Peyer's patch (tissue), 4 donors: ENCODE measurements around the gene APLNR. TPM values are rescaled to one million over a fixed set of nuclear protein-coding genes. Genes with fewer than 3 reads are reported as not detected.

Experiments
- DNase-seq, 3 donors: peaks; one replicate each; pipeline ENCODE4 v3.0.0-alpha.2; 2017 to 2019
- H3K27ac ChIP-seq, 4 donors: fragments of 200-600 bp; sonication (generic); one replicate each; pipeline ENCODE4 v1.5.1; 2016 to 2019
- H3K27me3 ChIP-seq, 2 donors: fragments of 200-600 bp; sonication (generic); one replicate each; pipeline ENCODE4 v1.5.1; 2019
- H3K36me3 ChIP-seq, 3 donors: fragments of 200-600 bp; sonication (generic); one replicate each; pipeline ENCODE4 v1.5.1; 2016 to 2019
- H3K4me1 ChIP-seq, 4 donors: fragments of 200-600 bp; sonication (generic); one replicate each; pipeline ENCODE4 v1.5.1; 2016 to 2019
- H3K4me3 ChIP-seq, 4 donors: fragments of 200-600 bp; sonication (generic); 1 replicate in 3 of 4; 2 replicates in 1 of 4; pipeline ENCODE4 v1.5.1; 2016 to 2019; ENCODE audit warnings: mild to moderate bottlenecking in 1 of 4
- H3K9me3 ChIP-seq, 4 donors: fragments of 200-600 bp; sonication (generic); one replicate each; pipeline ENCODE4 v1.5.1; 2016 to 2019; ENCODE audit warnings: mild to moderate bottlenecking in 1 of 4
- CTCF ChIP-seq, 6 experiments: fragments of 450-650 bp in 4 of 6; fragments of 200-600 bp in 2 of 6; sonication (generic) in 1 of 6; IDR thresholded peaks; one replicate each; pipeline ENCODE4 v1.5.1; 2017 to 2019; ENCODE audit warnings: antibody characterized with exemption in 6 of 6, mild to moderate bottlenecking in 3 of 6, moderate library complexity in 1 of 6
- POLR2A ChIP-seq, 2 donors: fragments of 450-650 bp; IDR thresholded peaks; one replicate each; pipeline ENCODE4 v1.5.1; 2017; ENCODE audit warnings: antibody characterized with exemption in 2 of 2, mild to moderate bottlenecking in 2 of 2, moderate library complexity in 2 of 2
- total RNA-seq, 4 donors: library from RNA; depleted of rRNA; stranded (reverse); fragments of >200 nt; gene quantifications; one replicate each; pipeline ENCODE4 v1.1.0, GENCODE V29; 2016

The APLNR gene
- total RNA-seq, 4 donors from 2014 or later, result 0.18 to 1.1 (median 0.65) TPM

GRCh38 chr11:57248780-57249383, 11.8 kb upstream of the APLNR start:
- Histone ChIP-seq H3K9me3 (no peaks in the 10 kb centered on the region), H3K4me3 (no peak overlapping the region), H3K36me3 (no peaks in the 10 kb centered on the region), H3K27ac (no peak overlapping the region), H3K4me1 (no peaks in the 10 kb centered on the region), H3K27me3 (no peaks in the 10 kb centered on the region)
- peak in 4 of 6 experiments; percentile 31 to 45 (median 37) for TF ChIP-seq CTCF (IDR thresholded peaks at IDR 0.05)
- no peak for TF ChIP-seq POLR2A (IDR thresholded peaks at IDR 0.05)
- peak in 2 of 3 donors; percentile 57 to 62 for DNase-seq

GRCh38 chr11:57244911-57245310, 7.9 kb upstream of the APLNR start:
- Histone ChIP-seq H3K4me1 (no peaks in the 10 kb centered on the region), H3K27me3 (no peaks in the 10 kb centered on the region), H3K27ac (no peak overlapping the region), H3K9me3 (no peaks in the 10 kb centered on the region), H3K36me3 (no peaks in the 10 kb centered on the region), H3K4me3 (no peak overlapping the region)
- DNase-seq, result no peak
- TF ChIP-seq POLR2A (IDR thresholded peaks at IDR 0.05) (no peak), CTCF (IDR thresholded peaks at IDR 0.05) (no peak)

GRCh38 chr11:57241353-57241972, 4.4 kb upstream of the APLNR start:
- no peaks in the 10 kb centered on the region for H3K27me3 ChIP-seq
- H3K9me3 ChIP-seq, result no peaks in the 10 kb centered on the region
- H3K27ac ChIP-seq, result no peak overlapping the region
- no peak overlapping the region for H3K4me3 ChIP-seq
- H3K4me1 ChIP-seq, result no peaks in the 10 kb centered on the region
- no peak for DNase-seq
- TF ChIP-seq POLR2A (IDR thresholded peaks at IDR 0.05), result no peak
- no peaks in the 10 kb centered on the region for H3K36me3 ChIP-seq

GRCh38 chr11:57240757-57241156, 3.7 kb upstream of the APLNR start:
- DNase-seq, result no peak
- Histone ChIP-seq H3K27ac (no peak overlapping the region), H3K9me3 (no peaks in the 10 kb centered on the region), H3K4me1 (no peaks in the 10 kb centered on the region), H3K36me3 (no peaks in the 10 kb centered on the region), H3K4me3 (no peak overlapping the region), H3K27me3 (no peaks in the 10 kb centered on the region)
- TF ChIP-seq POLR2A (IDR thresholded peaks at IDR 0.05) (no peak), CTCF (IDR thresholded peaks at IDR 0.05) (no peak)

- Histone ChIP-seq H3K27me3 (no peaks in the 10 kb centered on the region), H3K4me1 (no peaks in the 10 kb centered on the region), H3K27ac (no peak overlapping the region), H3K9me3 (no peaks in the 10 kb centered on the region), H3K4me3 (no peak overlapping the region), H3K36me3 (no peaks in the 10 kb centered on the region)
- TF ChIP-seq CTCF (IDR thresholded peaks at IDR 0.05) (no peak), POLR2A (IDR thresholded peaks at IDR 0.05) (no peak)
- no peak for DNase-seq
Observed at GRCh38 chr11:57240007-57240406, 3.0 kb upstream of the APLNR start.

- H3K4me3 ChIP-seq, result no peak overlapping the region
- H3K27ac ChIP-seq, result no peak overlapping the region
- no peaks in the 10 kb centered on the region for H3K4me1 ChIP-seq
- no peaks in the 10 kb centered on the region for H3K27me3 ChIP-seq
- DNase-seq, result no peak
- no peaks in the 10 kb centered on the region for H3K9me3 ChIP-seq
- TF ChIP-seq CTCF (IDR thresholded peaks at IDR 0.05), result no peak
- TF ChIP-seq POLR2A (IDR thresholded peaks at IDR 0.05), result no peak
- H3K36me3 ChIP-seq, result no peaks in the 10 kb centered on the region
Observed at GRCh38 chr11:57239348-57239747, 2.3 kb upstream of the APLNR start.
